ENCODE measurements around the gene BRWD1.
"Not testable (repeated sequence)": the region's sequence is repeated elsewhere in the genome, so short reads cannot be mapped to it uniquely, and the experiment has no call there.

BRWD1 gene

GRCh38 chr21:39164523-39164922, 148.9 kb downstream of the BRWD1 start:
- DNase-seq, result no peak

- DNase-seq, result no peak
These were observed 152.4 kb downstream of the BRWD1 start for GRCh38 chr21:39161064-39161463.

- DNase-seq, result no peak
These were observed 153.9 kb downstream of the BRWD1 start for GRCh38 chr21:39159342-39160063.

GRCh38 chr21:39157241-39157640, 156.2 kb downstream of the BRWD1 start:
- not testable (repeated sequence) for DNase-seq

- DNase-seq, result no peak
These were observed 157.4 kb downstream of the BRWD1 start for GRCh38 chr21:39156024-39156423.

GRCh38 chr21:39155578-39155977, 157.9 kb downstream of the BRWD1 start:
- no peak for DNase-seq

GRCh38 chr21:39153842-39154241, 159.6 kb downstream of the BRWD1 start:
- no peak for DNase-seq

GRCh38 chr21:39153373-39153772, 160.1 kb downstream of the BRWD1 start:
- DNase-seq, result no peak

- DNase-seq, result no peak
These were observed 161.2 kb downstream of the BRWD1 start for GRCh38 chr21:39152271-39152670.

- no peak for DNase-seq
These were observed 162.6 kb downstream of the BRWD1 start for GRCh38 chr21:39150877-39151276.

GRCh38 chr21:39150316-39150715, 163.1 kb downstream of the BRWD1 start:
- no peak for DNase-seq

GRCh38 chr21:39149882-39150281, 163.6 kb downstream of the BRWD1 start:
- DNase-seq, result no peak

GRCh38 chr21:39148975-39149374, 164.5 kb downstream of the BRWD1 start:
- no peak for DNase-seq

- DNase-seq, result no peak
These were observed 169.2 kb downstream of the BRWD1 start for GRCh38 chr21:39144191-39144590.

GRCh38 chr21:39142972-39143371, 170.5 kb downstream of the BRWD1 start:
- no peak for DNase-seq

GRCh38 chr21:39141502-39141901, 171.9 kb downstream of the BRWD1 start:
- DNase-seq, result no peak

- no peak for DNase-seq
These were observed 175.9 kb downstream of the BRWD1 start for GRCh38 chr21:39137248-39138178.

- DNase-seq, result no peak
These were observed 176.7 kb downstream of the BRWD1 start for GRCh38 chr21:39136711-39137110.

- DNase-seq, result not testable (repeated sequence)
These were observed 177.3 kb downstream of the BRWD1 start for GRCh38 chr21:39136138-39136537.

GRCh38 chr21:39134288-39134810, 179.1 kb downstream of the BRWD1 start:
- no peak for DNase-seq
